Measurements from ENCODE around the gene ARHGEF16. TPM values are rescaled to one million over a fixed set of nuclear protein-coding genes. Genes with fewer than 3 reads are reported as not detected.

Gene ARHGEF16
- total RNA-seq, 1 donor from 2014 or later: 0.34 TPM

DNA sequence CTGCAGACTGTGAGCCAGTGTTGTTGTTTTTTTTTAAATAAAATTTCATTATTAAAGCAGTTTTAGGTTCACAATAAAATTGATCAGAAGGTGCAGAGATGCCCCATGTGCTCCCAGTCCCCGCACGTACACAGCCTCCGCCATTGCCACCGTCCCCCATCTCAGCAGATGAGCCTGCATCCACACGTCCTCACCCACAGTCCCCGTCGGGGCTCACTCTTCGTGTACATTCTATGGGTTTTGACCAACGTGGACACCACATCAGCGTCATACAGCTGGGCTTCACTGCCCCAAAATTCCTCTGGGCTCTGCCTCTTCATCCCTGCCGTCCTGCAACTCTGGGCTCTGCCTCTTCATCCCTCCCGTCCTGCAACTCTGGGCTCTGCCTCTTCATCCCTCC, 11.6 kb upstream of the ARHGEF16 start:
- Mint-ChIP-seq H3K27ac (ENCODE audit: unreplicated experiment) (no peak overlapping the region), H3K4me3 (ENCODE audit: unreplicated experiment) (no peak overlapping the region), H3K9me3 (ENCODE audit: unreplicated experiment) (peaks cover 4% of the 10 kb centered on the region), H3K4me1 (ENCODE audit: low read depth, unreplicated experiment) (peaks cover 7% of the 10 kb centered on the region), H3K27me3 (ENCODE audit: unreplicated experiment) (peaks cover 7% of the 10 kb centered on the region), H3K36me3 (ENCODE audit: unreplicated experiment) (no peaks in the 10 kb centered on the region)
- TF ChIP-seq, protein P1, sequence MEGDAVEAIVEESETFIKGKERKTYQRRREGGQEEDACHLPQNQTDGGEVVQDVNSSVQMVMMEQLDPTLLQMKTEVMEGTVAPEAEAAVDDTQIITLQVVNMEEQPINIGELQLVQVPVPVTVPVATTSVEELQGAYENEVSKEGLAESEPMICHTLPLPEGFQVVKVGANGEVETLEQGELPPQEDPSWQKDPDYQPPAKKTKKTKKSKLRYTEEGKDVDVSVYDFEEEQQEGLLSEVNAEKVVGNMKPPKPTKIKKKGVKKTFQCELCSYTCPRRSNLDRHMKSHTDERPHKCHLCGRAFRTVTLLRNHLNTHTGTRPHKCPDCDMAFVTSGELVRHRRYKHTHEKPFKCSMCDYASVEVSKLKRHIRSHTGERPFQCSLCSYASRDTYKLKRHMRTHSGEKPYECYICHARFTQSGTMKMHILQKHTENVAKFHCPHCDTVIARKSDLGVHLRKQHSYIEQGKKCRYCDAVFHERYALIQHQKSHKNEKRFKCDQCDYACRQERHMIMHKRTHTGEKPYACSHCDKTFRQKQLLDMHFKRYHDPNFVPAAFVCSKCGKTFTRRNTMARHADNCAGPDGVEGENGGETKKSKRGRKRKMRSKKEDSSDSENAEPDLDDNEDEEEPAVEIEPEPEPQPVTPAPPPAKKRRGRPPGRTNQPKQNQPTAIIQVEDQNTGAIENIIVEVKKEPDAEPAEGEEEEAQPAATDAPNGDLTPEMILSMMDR (IDR thresholded peaks at IDR 0.05; ENCODE audit: partially characterized antibody, unreplicated experiment): no peak
- DNase-seq: no peak

DNA sequence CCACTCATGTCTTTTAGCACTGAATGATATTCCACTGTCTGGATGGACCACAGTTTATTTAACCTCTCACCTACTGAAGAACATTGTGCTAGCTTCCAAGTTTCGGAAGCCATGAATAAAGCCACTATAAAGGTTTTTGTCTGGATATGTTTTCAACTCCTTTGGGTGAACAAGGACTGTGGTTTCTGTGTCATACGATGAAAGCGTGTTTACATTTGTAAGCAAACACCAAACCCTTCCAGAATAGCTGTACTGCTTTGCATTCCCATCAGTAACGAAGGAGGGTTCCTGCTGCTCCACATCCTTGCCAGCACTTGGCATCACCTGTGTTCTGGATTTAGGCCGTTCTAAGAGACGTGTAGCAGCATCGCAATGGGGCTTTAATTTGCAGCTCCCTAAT, 10.7 kb upstream of the ARHGEF16 start:
- H3K27me3 Mint-ChIP-seq (ENCODE audit: unreplicated experiment): peaks cover 7% of the 10 kb centered on the region
- TF ChIP-seq, protein P1 (IDR thresholded peaks at IDR 0.05; ENCODE audit: partially characterized antibody, unreplicated experiment): no peak
- H3K36me3 Mint-ChIP-seq (ENCODE audit: unreplicated experiment): no peaks in the 10 kb centered on the region
- DNase-seq: no peak
- H3K4me3 Mint-ChIP-seq (ENCODE audit: unreplicated experiment): no peak overlapping the region
- H3K4me1 Mint-ChIP-seq (ENCODE audit: low read depth, unreplicated experiment): peaks cover 7% of the 10 kb centered on the region
- H3K9me3 Mint-ChIP-seq (ENCODE audit: unreplicated experiment): peaks cover 2% of the 10 kb centered on the region
- no peak overlapping the region for H3K27ac Mint-ChIP-seq (ENCODE audit: unreplicated experiment)

DNA sequence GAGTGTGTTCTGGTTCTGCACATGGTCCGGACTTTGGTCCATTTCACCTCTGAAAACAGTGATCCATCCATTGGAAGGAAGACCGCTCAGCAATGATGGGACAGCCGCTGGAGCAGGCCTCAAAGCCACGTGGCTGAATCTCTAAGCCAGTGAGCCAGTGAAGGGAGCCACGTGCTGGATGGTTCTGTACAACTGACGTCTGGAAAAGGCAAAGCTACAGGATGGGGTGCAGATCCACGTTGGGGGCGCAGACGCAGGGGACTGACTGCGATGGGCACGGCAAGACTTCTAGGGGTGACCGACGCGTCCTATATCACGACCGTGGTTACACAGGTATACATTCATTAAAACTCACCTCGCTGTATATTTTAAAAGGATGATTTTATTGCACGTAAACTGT, 10.2 kb upstream of the ARHGEF16 start:
- TF ChIP-seq, protein P1 (IDR thresholded peaks at IDR 0.05; ENCODE audit: partially characterized antibody, unreplicated experiment): no peak
- Mint-ChIP-seq H3K9me3 (ENCODE audit: unreplicated experiment) (peaks cover 2% of the 10 kb centered on the region), H3K4me3 (ENCODE audit: unreplicated experiment) (no peak overlapping the region), H3K27me3 (ENCODE audit: unreplicated experiment) (peaks cover 7% of the 10 kb centered on the region), H3K27ac (ENCODE audit: unreplicated experiment) (no peak overlapping the region), H3K4me1 (ENCODE audit: low read depth, unreplicated experiment) (peaks cover 7% of the 10 kb centered on the region), H3K36me3 (ENCODE audit: unreplicated experiment) (no peaks in the 10 kb centered on the region)
- no peak for DNase-seq

DNA sequence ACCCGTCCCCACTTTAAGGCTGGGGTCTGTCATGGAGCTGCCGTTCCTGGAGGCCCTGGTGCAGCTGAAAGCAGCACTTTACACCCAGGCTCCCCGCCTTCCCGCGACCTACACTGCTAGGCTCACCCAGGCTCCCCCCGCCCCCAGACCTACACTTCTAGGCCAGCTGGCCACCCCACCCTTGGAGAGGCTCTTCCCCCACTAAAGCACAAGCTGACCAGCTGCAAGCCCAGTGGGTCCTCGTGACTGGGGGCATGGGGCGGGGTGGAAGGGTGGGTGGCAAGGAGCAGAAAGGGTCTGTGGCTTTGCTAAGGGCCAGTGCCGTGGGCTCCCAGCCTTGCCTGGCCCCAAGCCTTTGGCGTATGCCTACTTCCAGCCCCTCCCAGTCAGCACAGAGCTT, 9.7 kb upstream of the ARHGEF16 start:
- Mint-ChIP-seq H3K9me3 (ENCODE audit: unreplicated experiment) (peaks cover 2% of the 10 kb centered on the region), H3K27ac (ENCODE audit: unreplicated experiment) (no peak overlapping the region), H3K27me3 (ENCODE audit: unreplicated experiment) (peaks cover 10% of the 10 kb centered on the region), H3K4me1 (ENCODE audit: low read depth, unreplicated experiment) (peaks cover 7% of the 10 kb centered on the region), H3K4me3 (ENCODE audit: unreplicated experiment) (no peak overlapping the region), H3K36me3 (ENCODE audit: unreplicated experiment) (no peaks in the 10 kb centered on the region)
- DNase-seq: no peak
- TF ChIP-seq, protein P1 (IDR thresholded peaks at IDR 0.05; ENCODE audit: partially characterized antibody, unreplicated experiment): no peak

DNA sequence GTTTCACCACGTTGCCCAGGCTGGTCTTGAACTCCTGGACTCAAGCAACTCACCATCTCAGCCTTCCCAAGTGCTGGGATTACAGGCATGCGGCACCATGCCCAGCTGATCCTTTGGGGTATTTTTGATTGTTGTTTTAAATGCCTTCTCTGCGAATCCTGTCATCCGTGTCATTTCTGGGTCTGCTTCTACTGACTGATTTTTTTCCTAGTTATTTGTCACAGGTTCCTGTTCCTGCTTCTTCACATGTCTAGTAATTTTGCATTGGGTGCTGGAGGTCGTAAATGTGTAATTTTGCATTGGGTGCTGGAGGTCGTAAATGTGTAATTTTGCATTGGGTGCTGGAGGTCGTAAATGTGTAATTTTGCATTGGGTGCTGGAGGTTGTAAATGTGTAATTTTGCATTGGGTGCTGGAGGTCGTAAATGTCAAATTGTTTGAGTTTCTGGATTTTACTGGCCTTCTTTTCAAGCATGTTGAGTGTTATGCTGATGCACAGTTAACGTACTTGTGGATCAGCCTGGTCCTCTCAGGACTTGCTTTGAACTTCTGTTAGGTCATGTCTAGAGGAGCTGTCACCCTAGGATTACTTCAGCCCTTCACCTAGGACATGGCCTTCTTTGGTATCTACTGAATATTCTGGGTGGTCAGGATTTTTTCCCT, 4.1 kb upstream of the ARHGEF16 start:
- Mint-ChIP-seq H3K36me3 (ENCODE audit: unreplicated experiment) (no peaks in the 10 kb centered on the region), H3K4me3 (ENCODE audit: unreplicated experiment) (no peak overlapping the region)

More for the DNA sequence above, 4.1 kb upstream of the ARHGEF16 start:
- Mint-ChIP-seq H3K4me1 (ENCODE audit: low read depth, unreplicated experiment) (no peaks in the 10 kb centered on the region), H3K27me3 (ENCODE audit: unreplicated experiment) (peaks cover 6% of the 10 kb centered on the region), H3K9me3 (ENCODE audit: unreplicated experiment) (no peaks in the 10 kb centered on the region), H3K27ac (ENCODE audit: unreplicated experiment) (no peak overlapping the region)
- no peak for DNase-seq
- TF ChIP-seq, protein P1 (IDR thresholded peaks at IDR 0.05; ENCODE audit: partially characterized antibody, unreplicated experiment): no peak
